NCI-H526 (cell line): Measurements from ENCODE around the gene PAWR.
"Not testable (repeated sequence)": the region's sequence is repeated elsewhere in the genome, so short reads cannot be mapped to it uniquely, and the experiment has no call there.

Experiments used
- DNase-seq, 2 experiments: peaks; one replicate each; lab custom pipeline; 2025; lab: John Stamatoyannopoulos, UW

PAWR gene

GRCh38 chr12:79592865-79593264 lies 97.9 kb downstream of the PAWR start:
- DNase-seq = no peak

DNA sequence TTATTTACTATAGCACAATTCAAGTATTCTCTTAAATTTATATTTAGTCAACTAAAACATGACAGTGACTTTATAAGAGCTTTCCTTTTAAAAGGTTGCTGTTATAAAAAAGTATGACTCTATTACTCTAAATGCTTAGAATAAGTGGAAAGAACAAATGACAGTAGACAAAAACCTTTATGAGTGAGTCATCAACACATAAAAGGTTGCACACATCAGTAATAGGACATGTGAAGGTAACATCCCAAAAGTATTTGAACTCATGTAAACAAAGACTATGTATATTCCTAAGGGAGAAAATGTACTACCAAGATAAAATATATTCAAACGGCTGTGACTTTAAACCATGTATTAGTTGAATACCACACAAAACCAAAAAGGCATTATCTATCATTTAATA lies 98.8 kb downstream of the PAWR start:
- DNase-seq = no peak

GRCh38 chr12:79590751-79591150 lies 100.0 kb downstream of the PAWR start:
- no peak for DNase-seq

DNA sequence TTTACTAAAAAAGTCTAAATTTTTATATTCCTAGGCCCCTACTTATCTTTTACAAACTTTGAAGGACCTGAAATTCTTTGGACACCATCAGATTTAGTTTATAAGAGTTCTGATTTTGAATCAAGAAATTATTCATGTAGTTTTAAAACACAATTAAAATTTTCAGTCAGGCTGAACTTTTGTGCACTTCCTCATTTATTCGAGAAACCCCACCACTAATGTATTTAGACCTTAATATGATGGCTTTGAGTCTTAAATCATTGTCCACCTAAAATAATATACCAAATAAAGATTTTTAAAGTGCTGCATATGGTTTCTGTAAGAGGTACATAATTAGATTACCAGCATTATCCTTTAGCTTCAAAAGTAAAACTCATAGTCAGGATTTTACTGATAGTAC lies 103.4 kb downstream of the PAWR start:
- no peak for DNase-seq

GRCh38 chr12:79585147-79585546 lies 105.6 kb downstream of the PAWR start:
- no peak for DNase-seq

DNA sequence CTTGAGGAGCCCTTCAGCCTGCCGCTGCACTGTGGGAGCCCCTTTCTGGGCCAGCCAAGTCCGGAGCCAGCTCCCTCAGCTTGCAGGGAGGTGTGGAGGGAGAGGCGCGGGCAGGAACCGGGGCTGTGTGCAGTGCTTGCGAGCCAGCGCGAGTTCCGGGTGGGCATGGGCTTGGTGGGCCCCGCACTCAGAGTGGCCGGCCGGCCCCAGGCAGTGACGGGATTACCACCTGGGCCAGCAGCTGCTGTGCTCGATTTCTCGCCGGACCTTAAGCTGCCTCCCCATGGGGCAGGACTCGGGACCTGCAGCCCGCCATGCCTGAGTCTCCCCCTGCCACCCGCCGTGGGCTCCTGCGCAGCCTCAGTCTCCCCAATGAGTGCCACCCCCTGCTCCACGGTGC lies 116.9 kb downstream of the PAWR start:
- no peak for DNase-seq

GRCh38 chr12:79569679-79570078 lies 121.1 kb downstream of the PAWR start:
- DNase-seq = no peak

DNA sequence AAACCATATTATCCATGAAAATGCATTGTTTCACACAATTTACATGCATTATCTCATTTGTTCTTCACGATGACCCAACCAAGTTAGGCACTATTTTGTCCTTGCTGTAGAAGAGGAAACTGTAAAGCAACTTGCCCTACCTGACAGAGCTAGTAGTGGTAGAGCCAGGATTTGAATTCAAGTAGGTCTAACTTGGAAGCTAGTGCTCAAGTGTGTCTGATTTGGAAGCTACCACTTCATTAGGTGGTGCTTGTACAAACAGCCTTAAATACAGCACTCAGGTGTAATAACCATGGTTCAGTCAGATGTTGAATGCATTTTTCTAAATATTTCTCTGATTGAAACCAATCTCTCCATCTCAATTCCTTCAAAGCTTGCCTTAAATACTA lies 123.6 kb downstream of the PAWR start:
- no peak for DNase-seq

GRCh38 chr12:79566452-79567174 lies 124.2 kb downstream of the PAWR start:
- DNase-seq = no peak

DNA sequence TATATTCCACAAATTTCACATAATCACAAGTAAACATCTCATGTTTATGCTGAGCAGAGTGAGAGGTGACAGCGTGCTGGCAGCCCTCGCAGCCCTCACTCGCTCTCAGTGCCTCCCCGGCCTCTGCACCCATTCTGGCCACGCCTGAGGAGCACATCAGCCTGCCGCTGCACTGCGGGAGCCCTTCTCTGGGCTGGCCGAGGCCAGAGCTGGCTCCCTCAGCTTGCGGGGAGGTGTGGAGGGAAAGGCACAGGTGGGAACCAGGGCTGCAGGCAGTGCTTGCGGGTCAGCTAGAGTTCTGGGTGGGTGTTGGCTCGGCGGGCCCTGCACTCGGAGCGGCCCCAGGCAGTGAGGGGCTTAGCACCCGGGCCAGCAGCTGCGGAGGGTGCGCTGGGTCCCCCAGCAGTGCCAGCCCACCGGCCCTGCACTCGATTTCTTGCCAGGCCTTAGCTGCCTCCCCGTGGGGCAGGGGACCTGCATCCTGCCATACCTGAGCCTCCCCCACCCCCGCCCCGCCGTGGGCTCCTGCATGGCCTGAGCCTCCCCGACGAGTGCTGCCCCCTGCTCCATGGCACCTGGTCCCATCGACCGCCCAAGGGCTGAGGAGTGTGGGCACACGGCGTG lies 125.9 kb downstream of the PAWR start:
- not testable (repeated sequence) for DNase-seq

DNA sequence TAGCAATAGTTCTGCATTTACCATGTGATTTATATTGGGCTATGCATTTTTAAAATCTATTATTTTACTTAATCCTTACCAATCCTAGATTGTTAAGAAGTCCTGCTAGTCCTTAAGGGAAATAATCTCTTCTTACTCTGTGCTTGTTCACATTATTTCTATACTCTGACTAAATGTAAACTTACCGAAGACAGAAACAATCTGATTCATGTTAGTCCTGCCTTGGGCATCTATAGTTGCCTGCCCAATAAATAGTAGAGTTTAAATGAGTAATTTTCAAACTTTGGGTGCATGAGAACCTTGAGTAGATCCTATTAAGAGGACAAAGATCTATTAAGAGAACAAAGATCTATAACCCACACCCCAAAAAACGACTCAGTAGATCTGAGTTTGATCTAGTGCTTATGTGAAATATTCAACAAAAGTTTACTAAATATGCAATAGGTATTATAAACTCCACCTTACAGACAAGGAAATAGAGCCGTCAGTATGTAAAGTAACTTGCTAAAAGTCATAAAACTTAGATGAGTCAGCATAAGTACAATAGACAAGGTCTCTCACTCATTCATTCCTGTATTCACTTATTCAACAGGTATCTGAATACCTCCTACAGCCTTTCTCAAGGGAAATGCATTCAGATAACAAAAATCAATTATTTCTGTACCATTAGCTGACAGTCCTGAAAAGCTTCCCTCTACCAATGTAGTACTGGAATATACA lies 127.6 kb downstream of the PAWR start:
- no peak for DNase-seq

GRCh38 chr12:79561401-79562132 lies 129.2 kb downstream of the PAWR start:
- no peak for DNase-seq

DNA sequence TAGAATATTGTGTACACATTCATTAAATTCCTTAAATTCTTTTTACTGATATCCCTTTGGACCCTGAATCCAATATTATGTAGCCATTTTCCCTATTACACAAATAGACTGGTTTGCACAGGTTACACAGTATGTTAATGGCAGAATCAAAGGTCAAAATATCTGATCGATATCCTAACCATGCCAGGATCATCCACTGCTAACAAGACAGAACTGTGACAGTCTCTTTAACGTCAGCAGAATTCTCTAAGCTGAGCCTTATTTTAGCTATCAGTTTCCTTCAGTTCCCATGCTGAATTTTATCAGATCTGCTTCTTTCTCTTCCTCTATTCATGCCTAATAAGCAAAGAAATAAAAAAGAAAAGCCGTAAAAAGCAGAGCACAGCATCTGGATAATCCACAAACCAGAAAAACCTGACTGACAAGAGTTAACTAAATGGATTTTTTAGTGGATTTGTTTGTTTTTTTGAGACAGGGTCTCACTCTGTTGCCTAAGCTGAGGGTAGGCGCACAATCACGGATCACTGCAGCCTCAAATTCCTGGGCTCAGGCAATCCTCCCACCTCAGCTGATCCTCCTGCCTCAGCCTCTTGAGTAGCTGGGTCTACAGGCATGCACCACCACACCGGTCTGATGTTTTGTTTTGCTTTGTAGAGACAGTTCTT lies 130.4 kb downstream of the PAWR start:
- DNase-seq = no peak

DNA sequence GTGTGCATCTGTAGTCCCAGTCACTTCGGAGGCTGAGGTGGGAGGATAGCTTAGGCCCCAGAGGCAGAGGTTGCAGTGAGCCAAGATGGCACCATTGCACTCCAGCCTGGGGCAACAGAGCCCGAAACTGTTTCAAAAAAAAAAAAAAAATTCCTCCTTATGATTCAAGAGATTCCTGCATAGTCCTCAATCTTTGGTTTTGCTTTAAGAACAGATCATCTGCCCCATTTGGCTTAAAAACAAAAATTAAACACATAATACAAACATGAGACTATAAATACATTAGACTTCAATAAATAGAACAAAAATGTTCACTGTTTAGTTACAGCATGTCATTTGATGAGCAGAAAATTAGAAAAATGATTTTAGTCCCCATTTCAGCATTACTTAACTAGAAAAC lies 131.2 kb downstream of the PAWR start:
- no peak for DNase-seq

GRCh38 chr12:79558924-79559469 lies 131.8 kb downstream of the PAWR start:
- no peak for DNase-seq

DNA sequence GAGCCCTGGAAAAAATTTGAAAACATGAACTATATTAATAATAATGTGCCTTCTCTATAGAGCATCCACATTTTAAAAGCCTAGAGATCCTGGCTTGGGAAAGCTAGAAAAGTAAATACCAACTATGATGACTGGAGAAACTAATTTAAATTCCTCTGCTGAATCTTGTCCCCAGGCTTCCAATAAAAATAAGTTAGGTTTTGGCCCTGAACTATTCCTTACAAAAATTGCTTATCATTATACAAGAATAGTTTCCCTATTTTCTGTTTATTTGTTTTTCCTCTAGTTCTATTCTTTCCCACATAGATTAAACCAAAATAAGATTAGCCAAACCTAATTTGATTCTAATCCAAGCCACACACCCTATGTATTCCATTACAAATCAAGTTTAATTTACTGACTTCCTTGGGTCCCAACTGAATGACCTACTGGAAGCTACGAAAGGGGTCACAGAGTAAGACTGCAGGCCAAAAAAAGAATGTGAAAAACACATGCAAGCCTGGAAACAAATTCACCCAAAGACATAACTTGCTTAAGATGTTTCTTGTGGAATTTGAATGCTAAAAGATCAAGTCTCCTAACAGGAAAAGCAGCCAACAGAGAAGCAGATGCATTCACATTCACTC lies 133.0 kb downstream of the PAWR start:
- DNase-seq = no peak

GRCh38 chr12:79555028-79555925 lies 135.5 kb downstream of the PAWR start:
- DNase-seq = peak in 1 of 2 experiments; percentile 32

DNA sequence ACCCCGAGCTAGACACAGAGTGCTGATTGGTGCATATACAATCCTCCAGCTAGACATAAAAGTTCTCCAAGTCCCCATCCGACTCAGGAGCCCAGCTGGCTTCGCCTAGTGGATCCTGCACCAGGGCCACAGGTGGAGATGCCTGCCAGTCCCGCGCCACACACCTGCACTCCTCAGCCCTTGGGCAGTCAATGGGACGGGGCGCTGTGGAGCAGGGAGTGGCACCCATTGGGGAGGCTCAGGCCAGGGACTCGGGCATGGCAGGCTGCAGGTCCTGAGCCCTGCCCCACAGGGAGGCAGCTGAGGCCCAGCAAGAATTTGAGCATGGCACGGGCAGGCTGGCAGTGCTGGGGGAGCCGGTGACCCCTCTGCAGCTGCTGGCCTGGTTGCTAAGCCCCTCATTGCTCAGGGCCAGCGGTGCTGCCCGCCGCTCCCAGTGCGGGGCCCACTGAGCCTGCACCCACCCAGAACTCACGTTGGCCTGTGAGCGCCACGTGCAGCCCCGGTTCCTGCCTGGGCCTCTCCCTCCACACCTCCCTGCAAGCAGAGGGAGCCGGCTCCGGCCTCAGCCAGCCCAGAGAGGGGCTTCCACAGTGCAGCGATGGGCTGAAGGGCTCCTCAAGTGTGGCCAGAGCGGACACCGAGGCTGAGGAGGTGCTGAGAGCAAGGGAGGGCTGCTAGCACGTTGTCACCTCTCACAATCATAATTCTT lies 136.7 kb downstream of the PAWR start:
- no peak for DNase-seq

DNA sequence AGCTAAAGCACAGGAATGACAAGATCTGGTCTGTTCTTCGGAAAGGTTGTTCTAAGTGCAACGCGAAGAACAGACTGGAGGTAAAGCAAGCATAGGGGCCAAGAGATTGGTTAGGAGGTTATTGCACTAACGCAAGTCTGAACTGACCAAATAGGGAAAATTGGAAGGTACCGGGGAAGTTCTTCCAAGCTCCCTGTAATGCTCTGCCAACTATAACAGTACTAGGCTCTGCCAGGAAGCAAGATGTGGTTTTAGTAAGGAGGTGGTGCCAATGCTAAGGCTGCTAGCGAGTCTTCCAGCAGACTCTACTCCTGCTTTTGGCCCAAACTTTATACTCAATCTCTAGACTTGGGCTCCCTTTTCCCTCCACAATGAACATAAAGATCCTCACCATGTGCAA lies 138.6 kb downstream of the PAWR start:
- no peak for DNase-seq
